Fibroblast of skin of scalp (primary cell): ENCODE data around the gene L3MBTL1.
"Not testable (repeated sequence)": the region's sequence is repeated elsewhere in the genome, so short reads cannot be mapped to it uniquely, and the experiment has no call there.

ENCODE experiments used
- DNase-seq: peaks from one replicate; pipeline ENCODE4 v3.0.0-alpha.2; 2013

The L3MBTL1 gene

DNA sequence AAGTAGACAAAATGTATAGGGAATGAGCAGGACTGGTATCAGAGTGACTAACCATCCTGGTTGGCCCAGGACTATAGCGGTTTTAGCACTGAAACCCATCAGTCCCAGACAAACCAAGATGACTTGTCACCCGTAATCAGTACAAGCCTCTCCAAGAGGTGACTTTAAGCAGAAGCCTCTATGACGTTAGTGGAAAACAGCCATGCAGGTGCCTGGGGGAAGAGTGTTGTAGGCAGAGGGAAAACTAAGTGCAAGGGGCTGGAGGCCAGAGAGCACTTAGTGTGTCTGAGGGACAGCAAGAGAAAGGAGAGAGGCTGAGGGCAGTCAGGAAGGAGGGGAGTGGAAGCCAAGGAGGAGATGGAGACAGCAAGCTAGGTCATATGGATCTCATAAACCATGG, 53.5 kb downstream of the L3MBTL1 start:
- no peak for DNase-seq

DNA sequence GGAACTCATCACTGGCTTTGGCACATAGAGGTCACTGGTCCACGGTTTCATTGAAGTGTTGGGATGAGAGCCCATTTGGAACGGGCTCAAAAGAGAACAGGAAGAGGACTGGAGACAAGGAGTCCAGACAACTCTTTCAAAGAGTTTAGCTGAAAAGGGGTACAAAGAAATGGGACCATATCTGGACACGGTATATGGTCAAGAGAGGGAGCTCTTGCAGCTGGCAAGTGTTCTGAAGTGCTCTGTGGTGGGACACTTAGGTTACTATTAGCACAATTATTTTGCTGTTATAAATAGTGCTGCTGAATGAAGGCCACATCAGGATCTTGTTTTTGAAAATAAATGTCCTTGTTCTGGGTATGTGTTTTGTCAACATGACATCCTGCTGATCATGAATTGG, 55.9 kb downstream of the L3MBTL1 start:
- no peak for DNase-seq

DNA sequence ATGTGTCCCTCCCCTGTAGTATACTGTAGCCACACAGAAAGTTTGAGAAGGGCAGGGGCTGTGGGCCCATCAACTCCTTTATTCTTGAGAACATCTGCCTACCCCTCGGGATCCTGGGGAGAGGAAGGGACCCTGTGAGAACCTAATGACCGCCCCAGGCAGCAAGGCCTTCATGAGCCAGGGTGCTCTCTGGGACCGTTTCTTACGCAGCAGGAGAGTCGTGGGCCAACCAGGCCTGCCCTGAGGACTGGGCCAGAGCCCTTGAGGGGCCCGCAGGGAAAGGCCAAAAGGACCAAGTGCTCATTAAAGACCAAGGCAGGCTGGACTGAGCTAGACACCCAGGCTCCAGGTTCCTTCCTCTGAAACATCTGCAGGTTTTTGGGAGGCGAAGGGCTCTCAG, 56.5 kb downstream of the L3MBTL1 start:
- DNase-seq, result no peak

DNA sequence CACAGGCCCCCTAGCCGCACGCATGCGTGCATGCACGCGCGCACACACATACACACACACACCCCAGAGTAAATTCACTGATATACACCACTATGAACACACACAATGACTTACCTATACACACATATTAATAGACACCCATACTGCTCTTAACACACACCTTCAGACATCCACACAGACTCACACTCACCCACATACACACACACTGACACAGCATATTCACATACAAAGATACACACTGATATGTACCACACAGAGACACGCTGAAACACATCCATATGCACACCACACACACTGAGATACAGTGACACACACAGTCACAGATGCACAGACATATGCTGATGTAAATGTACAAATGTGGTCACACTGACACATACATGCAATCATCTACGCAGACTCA, 57.0 kb downstream of the L3MBTL1 start:
- DNase-seq, result no peak

DNA sequence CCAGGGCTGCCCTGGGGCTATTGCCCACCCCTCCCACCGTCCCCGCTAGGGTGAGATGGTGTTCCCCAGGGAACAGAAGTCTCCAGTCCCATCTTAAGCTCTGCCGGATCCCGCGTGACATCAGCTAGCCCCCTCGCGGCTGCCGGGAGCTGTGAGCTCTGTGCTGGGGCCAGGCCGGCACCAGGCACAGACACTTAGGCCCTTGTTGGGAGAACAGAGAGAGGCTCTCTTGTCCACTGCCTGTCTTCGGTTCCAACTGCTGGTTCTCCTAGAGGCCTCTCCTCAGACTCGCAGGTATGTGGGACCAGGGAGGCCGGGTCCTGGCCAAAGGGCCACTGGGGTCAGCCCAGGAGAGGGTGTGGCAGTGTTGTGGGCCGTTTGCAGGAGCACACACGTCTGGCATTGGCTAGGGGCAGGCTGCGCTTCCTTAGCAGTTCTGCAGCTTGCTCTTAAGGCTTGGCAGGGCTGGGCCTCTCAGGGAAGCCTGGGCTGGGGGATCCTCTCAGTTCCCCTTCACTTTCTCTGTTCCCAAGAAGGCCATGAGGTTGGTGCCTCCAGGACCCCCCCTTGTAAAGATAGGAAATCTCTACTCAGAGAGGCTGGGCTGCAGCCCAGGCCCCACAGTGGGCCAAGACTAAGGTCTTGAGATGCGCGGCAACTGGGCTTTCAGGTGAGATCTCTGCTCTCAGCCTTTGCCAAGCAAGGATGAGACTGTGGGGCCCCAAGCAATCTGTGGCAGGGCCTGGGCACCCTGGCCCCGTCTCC, 57.7 kb downstream of the L3MBTL1 start:
- no peak for DNase-seq

DNA sequence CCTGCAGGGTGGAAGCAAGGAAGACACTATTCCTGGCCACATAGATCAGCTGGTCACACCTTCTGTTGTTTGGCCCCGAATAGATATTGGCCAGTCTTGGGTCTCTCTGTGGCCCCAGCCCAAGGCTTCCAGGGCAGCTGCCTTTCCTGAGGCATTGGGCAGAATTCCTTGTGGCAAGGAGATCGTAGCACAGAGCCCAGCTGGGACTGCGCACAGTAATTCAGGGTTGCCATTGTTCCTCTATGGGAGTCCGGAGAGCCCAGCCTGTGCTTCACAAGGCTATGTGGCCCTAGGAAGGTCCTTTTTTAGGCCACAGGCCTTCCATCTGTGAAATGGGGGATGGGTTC, 58.2 kb downstream of the L3MBTL1 start:
- DNase-seq, result no peak

DNA sequence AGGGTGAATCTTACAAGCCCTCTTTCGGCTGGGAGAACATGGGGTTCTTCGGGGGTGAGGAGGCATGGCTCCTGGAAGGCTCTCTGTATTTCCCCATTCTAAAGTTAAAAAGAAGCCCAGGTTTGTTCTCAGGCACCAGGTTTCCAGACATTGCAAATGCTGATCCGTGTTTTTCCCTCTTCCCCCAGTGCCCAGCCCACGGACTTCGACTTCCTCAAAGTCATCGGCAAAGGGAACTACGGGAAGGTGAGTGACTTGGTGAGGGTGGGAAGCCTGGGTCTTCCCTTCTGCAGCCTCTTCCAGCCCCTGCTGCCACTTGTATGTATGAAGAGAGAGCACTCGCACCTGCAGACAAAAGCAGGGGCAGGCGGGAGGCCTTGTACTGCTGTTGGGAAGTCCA, 60.0 kb downstream of the L3MBTL1 start:
- no peak for DNase-seq

DNA sequence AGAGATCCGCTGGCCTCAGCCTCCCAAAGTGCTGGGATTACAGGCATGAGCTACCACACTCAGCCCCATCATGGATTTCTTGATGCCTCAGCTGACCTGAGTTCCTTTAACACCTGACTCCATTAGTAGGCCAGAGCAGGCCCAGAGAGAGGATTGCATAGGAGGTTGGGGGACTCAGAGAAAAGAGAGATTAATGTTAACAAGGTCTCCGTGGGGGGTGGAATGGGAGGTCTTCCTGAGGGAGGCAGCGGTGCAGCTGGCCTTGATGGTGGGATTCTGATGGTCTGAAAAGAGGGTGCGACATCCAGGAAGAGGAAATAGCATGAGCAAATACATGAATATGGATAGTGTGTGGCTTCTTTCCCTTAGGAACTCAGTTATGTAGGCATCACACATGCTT, 61.2 kb downstream of the L3MBTL1 start:
- DNase-seq, result no peak

DNA sequence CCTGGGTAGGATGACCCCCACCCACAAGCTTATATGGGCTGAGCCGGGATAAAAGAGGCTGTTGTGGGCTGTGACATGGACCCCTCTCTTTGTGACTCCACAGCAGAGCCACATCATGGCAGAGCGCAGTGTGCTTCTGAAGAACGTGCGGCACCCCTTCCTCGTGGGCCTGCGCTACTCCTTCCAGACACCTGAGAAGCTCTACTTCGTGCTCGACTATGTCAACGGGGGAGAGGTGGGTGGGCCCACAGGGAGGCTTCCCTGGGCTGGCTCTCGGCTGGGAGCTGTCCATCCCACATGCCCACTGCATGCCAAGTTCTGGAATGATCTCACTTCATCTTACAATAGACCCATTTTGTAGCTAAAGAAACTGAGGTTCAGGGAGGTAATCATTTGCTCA, 61.8 kb downstream of the L3MBTL1 start:
- no peak for DNase-seq

DNA sequence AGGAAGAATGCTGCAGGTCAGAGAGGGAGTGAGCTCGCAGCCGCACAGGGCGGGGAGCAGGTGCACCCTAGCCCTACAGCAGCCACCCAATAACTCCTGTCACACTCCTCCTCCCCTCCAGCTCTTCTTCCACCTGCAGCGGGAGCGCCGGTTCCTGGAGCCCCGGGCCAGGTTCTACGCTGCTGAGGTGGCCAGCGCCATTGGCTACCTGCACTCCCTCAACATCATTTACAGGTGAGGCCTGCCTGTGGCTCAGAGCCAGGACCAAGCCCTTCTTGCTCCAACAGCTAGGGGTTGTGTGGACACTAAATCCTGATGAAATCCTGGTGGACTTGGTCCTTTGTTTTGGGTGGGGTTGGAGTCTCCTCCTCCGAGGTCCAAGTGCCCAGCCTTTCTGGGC, 63.0 kb downstream of the L3MBTL1 start:
- DNase-seq, result no peak

DNA sequence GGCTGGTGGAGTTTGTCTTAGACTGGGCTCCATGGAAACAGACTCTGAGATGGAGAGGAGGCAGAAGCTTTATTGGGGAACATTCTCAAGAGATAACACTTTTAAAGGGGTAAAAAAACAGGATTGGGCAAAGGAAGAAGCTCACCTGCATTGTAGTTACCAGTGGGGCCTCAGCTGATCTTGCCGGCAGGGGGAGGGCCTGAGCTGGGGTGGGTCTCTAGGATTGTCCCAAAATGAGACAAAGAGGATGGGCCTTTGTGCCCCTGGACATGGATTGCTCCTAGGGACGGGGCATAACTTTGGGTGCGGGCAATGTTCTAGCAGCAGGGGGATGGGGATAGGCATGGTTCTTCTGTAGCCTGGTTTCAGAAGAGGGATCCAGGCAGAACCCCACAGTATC, 63.8 kb downstream of the L3MBTL1 start:
- no peak for DNase-seq

DNA sequence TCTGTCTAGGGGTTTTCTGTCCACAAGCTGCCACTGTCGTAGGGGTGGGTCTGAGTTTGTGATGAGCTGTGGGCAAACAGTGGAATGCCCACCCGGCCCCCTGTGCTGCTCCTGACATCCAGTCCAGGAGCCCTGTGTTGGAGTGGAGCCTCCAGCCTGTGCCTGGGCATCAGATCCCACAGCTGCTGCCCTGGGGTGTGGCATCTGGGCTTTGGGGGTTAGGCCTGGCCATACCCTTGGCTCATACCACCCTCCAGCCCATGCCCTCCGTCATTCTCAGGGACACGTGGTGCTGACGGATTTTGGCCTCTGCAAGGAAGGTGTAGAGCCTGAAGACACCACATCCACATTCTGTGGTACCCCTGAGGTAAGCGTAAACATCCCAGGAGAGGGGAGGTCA, 64.3 kb downstream of the L3MBTL1 start:
- DNase-seq, result no peak

DNA sequence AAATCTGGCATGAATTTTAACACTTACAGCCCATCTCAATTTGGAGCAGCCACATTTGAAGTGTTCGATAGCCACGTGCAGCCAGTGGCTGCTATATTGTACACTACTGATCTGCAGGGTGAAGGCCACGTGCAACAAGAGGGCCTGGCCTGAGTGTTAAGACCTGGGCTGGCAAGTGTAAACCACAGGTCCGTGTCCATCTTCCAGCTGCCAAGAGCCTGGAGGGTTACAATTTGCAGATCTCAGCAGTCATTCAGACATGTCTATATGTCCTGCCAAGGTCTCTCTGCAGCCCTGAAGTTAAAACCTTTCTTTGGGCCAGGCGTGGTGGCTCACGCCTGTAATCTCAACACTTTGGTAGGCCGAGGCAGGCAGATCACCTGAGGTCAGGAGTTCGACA, 65.4 kb downstream of the L3MBTL1 start:
- no peak for DNase-seq

DNA sequence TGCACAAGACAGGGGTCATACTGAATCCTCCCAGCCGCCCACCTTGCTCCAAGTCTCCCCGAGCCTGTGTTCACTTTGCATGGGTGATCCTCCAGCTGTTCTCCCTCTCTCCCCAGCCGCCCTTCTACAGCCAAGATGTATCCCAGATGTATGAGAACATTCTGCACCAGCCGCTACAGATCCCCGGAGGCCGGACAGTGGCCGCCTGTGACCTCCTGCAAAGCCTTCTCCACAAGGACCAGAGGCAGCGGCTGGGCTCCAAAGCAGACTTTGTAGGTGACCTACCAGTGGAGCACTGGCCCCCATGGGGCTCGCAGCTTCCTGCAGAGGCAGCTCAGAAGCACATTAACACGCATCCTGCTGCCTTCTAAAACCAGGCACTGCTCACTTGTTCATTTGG, 68.6 kb downstream of the L3MBTL1 start:
- DNase-seq, result no peak

DNA sequence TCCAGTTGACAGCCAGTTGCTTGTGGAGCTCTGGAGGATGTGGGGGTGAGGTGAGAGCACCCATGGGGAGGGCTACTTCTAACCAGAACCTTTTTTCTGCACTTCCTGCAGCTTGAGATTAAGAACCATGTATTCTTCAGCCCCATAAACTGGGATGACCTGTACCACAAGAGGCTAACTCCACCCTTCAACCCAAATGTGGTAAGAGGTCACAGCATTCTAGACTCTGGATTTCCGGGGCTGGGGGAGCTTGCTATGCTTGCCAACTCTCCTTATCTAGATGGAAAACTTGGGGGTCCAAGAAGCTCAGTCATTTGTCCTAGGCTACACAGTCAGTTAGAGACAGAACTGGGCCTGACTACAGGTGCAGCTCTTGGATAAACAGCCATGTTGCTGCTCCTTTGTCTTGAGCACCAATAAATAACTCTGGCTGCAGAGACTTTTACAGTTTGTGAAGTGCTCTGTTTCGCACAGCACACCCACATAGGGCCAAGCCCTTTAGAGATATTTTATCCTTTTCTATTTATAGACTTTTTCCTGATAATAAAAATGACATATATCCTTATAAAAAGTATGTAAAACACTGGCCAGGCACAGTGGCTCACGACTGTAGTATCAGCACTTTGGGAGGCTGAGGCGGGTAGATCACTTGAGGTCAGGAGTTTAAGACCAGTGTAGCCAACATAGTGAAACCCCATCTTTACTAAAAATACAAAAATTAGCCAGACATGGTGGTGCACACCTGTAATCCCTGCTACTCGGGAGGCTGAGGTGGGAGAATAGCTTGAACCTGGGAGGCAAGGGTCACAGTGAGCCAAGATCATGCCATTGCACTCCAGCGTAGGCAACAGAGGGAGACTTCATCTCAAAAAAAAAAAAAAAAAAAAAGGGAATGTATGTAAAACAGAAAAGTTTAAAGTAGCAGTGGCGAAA, 72.6 kb downstream of the L3MBTL1 start:
- DNase-seq, result no peak

DNA sequence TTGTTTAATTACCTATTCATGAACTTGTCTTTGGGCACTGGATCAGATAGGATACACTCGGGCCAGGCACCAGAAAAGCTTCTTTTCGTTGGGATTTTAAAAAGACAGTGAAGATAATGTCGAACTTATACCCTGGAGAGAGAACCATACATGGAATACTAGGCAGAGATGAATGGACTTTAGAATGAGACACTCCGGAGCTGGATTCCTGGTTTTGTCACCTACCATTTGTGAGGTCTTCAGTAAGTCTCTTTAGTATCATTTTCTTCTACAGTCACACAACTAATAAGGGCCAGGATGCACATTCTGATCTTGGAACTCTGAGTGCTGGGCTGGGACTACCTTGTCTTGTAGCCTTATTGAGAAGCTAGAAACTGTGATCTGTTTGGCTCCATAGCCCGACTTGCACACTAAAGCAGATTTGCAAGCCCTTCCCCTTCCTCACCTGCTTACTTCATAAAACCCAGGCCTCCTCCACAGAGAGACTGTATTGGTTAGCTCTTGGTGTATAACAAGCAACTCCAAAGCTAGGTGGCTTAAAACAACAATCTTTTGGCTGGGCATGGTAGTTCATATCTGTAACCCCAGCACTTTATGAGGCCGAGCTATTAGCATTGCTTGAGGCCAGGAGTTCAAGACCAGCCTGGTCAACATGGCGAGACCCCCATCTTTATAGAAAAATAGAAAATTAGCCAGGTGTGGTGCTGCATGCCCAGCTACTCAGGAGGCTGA, 75.8 kb downstream of the L3MBTL1 start:
- no peak for DNase-seq

DNA sequence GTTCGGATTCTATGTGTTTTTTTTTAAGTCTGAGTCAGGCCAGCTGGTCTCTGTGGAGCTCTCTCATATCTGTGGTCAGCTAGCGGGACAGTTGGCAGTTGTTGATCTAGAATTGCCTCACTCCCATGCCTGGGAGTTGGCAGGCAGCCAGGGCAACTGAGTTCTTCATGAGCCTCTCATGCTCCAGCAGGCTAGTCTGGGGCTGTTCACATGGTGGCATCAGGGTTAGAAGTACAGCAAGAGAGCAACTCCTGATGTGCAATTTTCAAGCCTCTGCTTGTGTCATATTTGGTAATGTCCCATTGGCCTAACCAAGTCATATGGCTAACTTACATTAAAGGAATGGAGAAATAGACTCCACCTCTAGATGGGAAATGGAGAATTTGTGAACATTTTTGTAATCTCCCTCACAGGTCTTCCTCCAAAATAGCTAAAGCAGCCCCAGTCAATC, 76.5 kb downstream of the L3MBTL1 start:
- peak; percentile 97 for DNase-seq

DNA sequence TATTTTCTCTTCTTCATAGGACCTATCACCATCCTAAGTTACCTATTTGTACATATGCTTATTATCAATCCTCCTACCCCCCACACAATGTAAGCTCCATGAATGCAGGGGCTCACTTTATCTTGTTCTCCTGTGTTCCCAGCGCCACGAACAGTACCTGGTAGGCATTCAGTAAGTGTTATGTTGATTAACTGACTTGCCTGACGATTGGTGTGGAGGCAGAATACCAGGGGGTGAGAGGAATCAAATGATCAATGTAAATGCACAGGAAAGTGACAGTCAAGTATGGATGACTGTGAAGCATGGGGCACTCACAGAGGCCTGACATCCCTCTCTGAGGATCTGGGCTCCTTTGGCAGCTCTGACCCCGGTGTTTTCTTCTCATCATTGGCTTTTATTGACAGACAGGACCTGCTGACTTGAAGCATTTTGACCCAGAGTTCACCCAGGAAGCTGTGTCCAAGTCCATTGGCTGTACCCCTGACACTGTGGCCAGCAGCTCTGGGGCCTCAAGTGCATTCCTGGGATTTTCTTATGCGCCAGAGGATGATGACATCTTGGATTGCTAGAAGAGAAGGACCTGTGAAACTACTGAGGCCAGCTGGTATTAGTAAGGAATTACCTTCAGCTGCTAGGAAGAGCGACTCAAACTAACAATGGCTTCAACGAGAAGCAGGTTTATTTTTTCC, 77.1 kb downstream of the L3MBTL1 start:
- peak; percentile 74 for DNase-seq

DNA sequence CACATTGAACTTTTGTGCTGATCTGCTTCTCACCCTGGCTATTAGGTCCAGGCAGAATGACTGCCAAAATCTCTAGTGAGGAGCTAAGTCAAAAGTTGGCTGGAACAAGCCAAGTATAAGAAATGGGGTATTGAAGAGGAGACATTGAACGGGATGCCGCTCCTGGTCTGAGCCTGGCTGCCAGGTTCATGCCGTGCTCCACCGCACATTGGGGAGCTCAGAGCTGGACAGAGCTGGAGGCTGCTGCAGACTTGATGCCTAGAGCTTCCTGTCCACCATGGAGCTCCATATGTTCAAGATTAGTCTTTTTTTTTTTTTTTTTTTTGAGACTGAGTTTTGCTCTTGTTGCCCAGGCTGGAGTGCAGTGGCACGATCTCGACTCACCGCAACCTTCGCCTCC, 79.1 kb downstream of the L3MBTL1 start:
- no peak for DNase-seq

DNA sequence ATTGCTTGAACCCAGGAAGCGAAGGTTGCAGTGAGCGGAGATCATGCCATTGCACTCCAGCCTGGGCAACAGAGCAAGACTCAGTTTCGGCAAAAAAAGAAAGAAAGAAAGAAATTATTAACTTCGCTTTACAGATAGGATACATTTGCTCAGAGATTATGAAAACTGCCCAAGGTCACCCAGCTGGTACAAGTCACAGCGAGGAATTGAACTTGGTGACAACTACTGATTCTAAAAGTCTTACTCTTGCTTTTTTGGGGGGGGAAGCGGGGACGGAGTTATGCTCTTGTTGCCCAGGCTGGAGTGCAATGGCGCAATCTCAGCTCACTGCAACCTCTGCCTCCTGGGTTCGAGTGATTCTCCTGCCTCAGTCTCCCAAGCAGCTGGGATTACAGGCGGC, 81.0 kb downstream of the L3MBTL1 start:
- not testable (repeated sequence) for DNase-seq

DNA sequence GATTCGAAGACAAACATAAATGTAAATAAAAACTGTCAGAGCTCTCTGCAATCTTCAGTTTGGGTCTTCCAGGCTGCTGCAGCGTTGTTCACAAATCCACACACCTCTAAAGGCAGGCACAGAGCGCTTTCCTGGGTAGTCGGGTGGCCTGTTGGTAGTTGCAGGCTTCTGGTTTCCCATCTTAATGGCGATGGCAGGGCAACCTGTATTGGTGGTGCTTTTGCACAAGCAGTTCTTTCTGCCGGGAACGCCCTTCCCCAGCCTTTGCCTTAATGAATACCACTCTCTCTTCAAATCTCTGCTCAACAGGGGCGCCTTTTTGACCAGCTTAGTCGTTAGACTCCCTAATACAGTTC, 82.5 kb downstream of the L3MBTL1 start:
- no peak for DNase-seq

DNA sequence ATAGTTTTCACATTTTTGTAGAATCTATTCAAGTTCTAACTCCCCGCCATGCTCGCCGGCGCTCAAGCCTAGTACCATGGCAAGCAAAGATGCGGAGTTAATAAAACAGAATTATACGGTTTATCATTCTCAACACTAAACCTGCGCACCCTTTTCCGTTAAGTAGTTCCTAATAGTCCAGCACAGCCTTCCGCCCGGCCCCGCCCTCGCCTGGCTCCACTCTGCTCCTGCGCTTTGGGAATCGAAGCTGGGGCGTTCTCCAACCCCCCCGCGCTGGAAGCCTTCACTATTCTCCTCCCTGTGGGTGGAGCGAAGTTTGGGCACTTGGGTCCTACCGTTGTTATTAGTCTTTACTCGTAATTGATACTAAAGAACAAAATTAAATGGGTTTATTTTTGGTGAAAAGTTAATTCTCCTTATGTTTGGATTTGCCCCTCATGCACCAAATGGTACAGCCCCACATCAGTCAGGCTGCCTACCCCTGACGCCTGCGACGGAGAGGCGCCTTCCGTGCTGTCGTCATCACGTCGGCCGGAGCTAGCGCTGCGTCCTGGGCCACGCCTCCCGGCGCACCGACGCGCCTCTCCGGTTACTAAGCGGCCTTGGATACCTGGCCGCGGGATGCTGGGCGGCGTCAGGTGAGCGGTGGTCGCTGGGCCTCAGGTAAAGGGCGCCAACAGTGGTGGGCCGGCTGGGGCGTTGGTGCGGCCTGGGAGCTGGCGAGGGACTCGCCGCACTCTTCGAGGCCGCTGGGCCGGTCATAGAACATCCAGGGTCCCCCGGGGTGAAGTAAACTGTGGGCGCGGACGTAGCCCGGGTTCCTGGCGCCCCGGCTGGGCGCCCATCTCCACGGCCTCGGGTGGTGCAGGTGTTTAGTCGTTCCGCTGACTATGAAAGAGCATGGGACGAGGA, 83.2 kb downstream of the L3MBTL1 start, which contains the start of gene IFT52:
IFT52 (plus strand) TSS at position 546 of the 912 bp plus-strand sequence. CDS start 3,762 bp downstream, outside the sequence.
- DNase-seq, result peak; percentile 90
